H1 (cell line): Measurements from ENCODE around the gene SLCO2A1. TPM values are rescaled to one million over a fixed set of nuclear protein-coding genes. Genes with fewer than 3 reads are reported as not detected.
A peak's percentile ranks its signal among the peaks of the same experiment; 100 is the strongest.

Experiments
- CTCF ChIA-PET: fragments of 300-600 bp; sonication (Branson Sonifier 250); formaldehyde crosslinking; loops from one replicate; lab custom pipeline; 2021; ENCODE audit not compliant: partially characterized antibody; lab: Charles Lee
- POLR2A ChIA-PET: fragments of 300-600 bp; sonication (Branson Sonifier 250); formaldehyde crosslinking; loops from one replicate; lab custom pipeline; 2021; ENCODE audit warnings: inconsistent platforms; ENCODE audit not compliant: partially characterized antibody; lab: Charles Lee
- DNase-seq, 2 experiments: peaks; one replicate each; pipeline versions ENCODE4 v3.0.0 to v3.0.0-alpha.2; 2010 to 2022; ENCODE audit warnings: low spot score in 2 of 2, low read depth in 1 of 2, mixed read lengths in 1 of 2
- FAIRE-seq: peaks from 2 replicates; lab custom pipeline; 2011; peaks lifted over from hg19 to GRCh38; lab: Jason Lieb, UNC
- H2AFZ ChIP-seq: 2 replicates; pipeline ENCODE4 v1.8.1; 2012; ENCODE audit warnings: low read length, inconsistent platforms
- H2AK5ac ChIP-seq: 2 replicates; pipeline ENCODE4 v1.6.1; 2013; ENCODE audit warnings: low read depth, low read length
- H2BK120ac ChIP-seq: replicated peaks from 2 replicates; pipeline ENCODE3; 2013; ENCODE audit warnings: low read depth, low read length, inconsistent platforms
- H2BK12ac ChIP-seq: 2 replicates; pipeline ENCODE4 v1.6.1; 2013; ENCODE audit warnings: low read depth, low read length
- H2BK15ac ChIP-seq: 2 replicates; pipeline ENCODE4 v1.6.1; 2013; ENCODE audit warnings: low read length
- H2BK20ac ChIP-seq: 2 replicates; pipeline ENCODE4 v1.6.1; 2013; ENCODE audit warnings: low read length
- H2BK5ac ChIP-seq: 2 replicates; pipeline ENCODE4 v1.6.1; 2013; ENCODE audit warnings: low read depth, low read length
- H3K14ac ChIP-seq: 2 replicates; pipeline ENCODE4 v1.6.1; 2013; ENCODE audit warnings: inconsistent platforms; ENCODE audit not compliant: insufficient read length
- H3K18ac ChIP-seq: 2 replicates; pipeline ENCODE4 v1.6.1; 2013; ENCODE audit warnings: low read length; ENCODE audit errors: extremely low read depth
- H3K23ac ChIP-seq: 2 replicates; pipeline ENCODE4 v1.6.1; 2013; ENCODE audit warnings: inconsistent platforms; ENCODE audit not compliant: insufficient read length
- H3K23me2 ChIP-seq: 2 replicates; pipeline ENCODE4 v1.6.1; 2013; ENCODE audit warnings: low read depth, low read length
- H3K27ac ChIP-seq: 2 replicates; pipeline ENCODE4 v1.6.1; 2011; ENCODE audit warnings: low read depth, low read length, inconsistent platforms
- H3K27me3 ChIP-seq, 4 experiments: replicated peaks in 1 of 4; 1 replicate in 1 of 4; 2 replicates in 3 of 4; pipeline versions ENCODE4 v1.6.1 to v1.8.1; 2011 to 2013; ENCODE audit warnings: low read length in 3 of 4, mild to moderate bottlenecking in 3 of 4, inconsistent platforms in 2 of 4, mixed read lengths in 2 of 4, moderate library complexity in 1 of 4; ENCODE audit not compliant: control insufficient read depth in 3 of 4, insufficient read depth in 3 of 4; ENCODE audit errors: extremely low read depth in 1 of 4
- H3K36me3 ChIP-seq, 4 experiments: 2 replicates each; pipeline versions ENCODE4 v1.6.1 to v1.8.1; 2011 to 2013; ENCODE audit warnings: mild to moderate bottlenecking in 4 of 4, low read length in 3 of 4, moderate library complexity in 2 of 4, control low read depth in 1 of 4, inconsistent platforms in 1 of 4; ENCODE audit not compliant: insufficient read depth in 4 of 4, control insufficient read depth in 2 of 4
- H3K4ac ChIP-seq: replicated peaks from 2 replicates; pipeline ENCODE3; 2013; ENCODE audit warnings: low read length, low read depth, mixed read lengths, inconsistent platforms; ENCODE audit not compliant: insufficient read length
- H3K4me1 ChIP-seq, 4 experiments: replicated peaks in 1 of 4; 1 replicate in 1 of 4; 2 replicates in 3 of 4; pipeline versions ENCODE4 v1.6.1 to v1.8.1; 2011 to 2013; ENCODE audit warnings: low read length in 3 of 4, inconsistent platforms in 2 of 4, mixed read lengths in 1 of 4; ENCODE audit not compliant: insufficient read depth in 4 of 4, control insufficient read depth in 3 of 4
- H3K4me2 ChIP-seq, 2 experiments: 2 replicates each; pipeline versions ENCODE4 v1.6.1 to v1.8.1; 2011 to 2013; ENCODE audit warnings: low read depth in 2 of 2, low read length in 2 of 2, control low read depth in 1 of 2, inconsistent platforms in 1 of 2, mild to moderate bottlenecking in 1 of 2; ENCODE audit not compliant: insufficient read depth in 1 of 2
- H3K4me3 ChIP-seq, 4 experiments: fragments of 200-600, 300-600 bp in 1 of 4; sonication (generic), shearing (Covaris generic), sonication (Bioruptor Twin) in 1 of 4; 2 replicates each; pipeline versions ENCODE4 v1.5.1 to v1.8.1; 2011 to 2016; ENCODE audit warnings: low read length in 4 of 4, low read depth in 3 of 4, control low read depth in 2 of 4, inconsistent platforms in 2 of 4, mild to moderate bottlenecking in 2 of 4, mixed read lengths in 1 of 4, moderate library complexity in 1 of 4; ENCODE audit not compliant: insufficient read depth in 2 of 4; ENCODE audit errors: extremely low read depth in 1 of 4
- H3K56ac ChIP-seq: replicated peaks from 2 replicates; pipeline ENCODE3; 2013; ENCODE audit warnings: low read depth, mild to moderate bottlenecking, mixed read lengths, low read length, inconsistent platforms; ENCODE audit not compliant: insufficient read length
- H3K79me1 ChIP-seq: 2 replicates; pipeline ENCODE4 v1.6.1; 2013; ENCODE audit warnings: low read depth, low read length, control low read depth
- H3K79me2 ChIP-seq, 2 experiments: 2 replicates each; pipeline versions ENCODE4 v1.6.1 to v1.8.1; 2012 to 2013; ENCODE audit warnings: low read length in 2 of 2, mild to moderate bottlenecking in 2 of 2, inconsistent platforms in 1 of 2; ENCODE audit not compliant: insufficient read depth in 2 of 2, control insufficient read depth in 1 of 2
- H3K9ac ChIP-seq, 4 experiments: replicated peaks in 1 of 4; 1 replicate in 1 of 4; 2 replicates in 3 of 4; pipeline versions ENCODE4 v1.6.1 to v1.8.1; 2011 to 2013; ENCODE audit warnings: low read depth in 3 of 4, low read length in 3 of 4, control low read depth in 2 of 4, mild to moderate bottlenecking in 2 of 4, moderate library complexity in 2 of 4, inconsistent platforms in 1 of 4; ENCODE audit errors: extremely low read depth in 1 of 4
- H3K9me3 ChIP-seq, 2 experiments: 2 replicates each; pipeline versions ENCODE4 v1.6.1 to v1.8.1; 2012 to 2013; ENCODE audit warnings: mild to moderate bottlenecking in 2 of 2, moderate library complexity in 2 of 2, control low read depth in 1 of 2, inconsistent platforms in 1 of 2, low read depth in 1 of 2, low read length in 1 of 2, mixed read lengths in 1 of 2; ENCODE audit not compliant: insufficient read depth in 2 of 2
- H4K20me1 ChIP-seq, 2 experiments: replicated peaks in 1 of 2; 2 replicates each; pipeline versions ENCODE3 to v1.8.1; 2011 to 2013; ENCODE audit warnings: inconsistent platforms in 2 of 2, low read length in 2 of 2, mild to moderate bottlenecking in 1 of 2; ENCODE audit not compliant: insufficient read depth in 2 of 2, control insufficient read depth in 1 of 2
- H4K5ac ChIP-seq: 2 replicates; pipeline ENCODE4 v1.6.1; 2013; ENCODE audit warnings: low read length, low read depth, mixed read lengths, inconsistent platforms; ENCODE audit not compliant: insufficient read length
- H4K8ac ChIP-seq: 2 replicates; pipeline ENCODE4 v1.8.0; 2013; ENCODE audit warnings: mild to moderate bottlenecking, moderate library complexity, low read length, inconsistent platforms; ENCODE audit not compliant: insufficient read depth; ENCODE audit errors: extremely low read depth
- H4K91ac ChIP-seq: replicated peaks from 2 replicates; pipeline ENCODE3; 2013; ENCODE audit warnings: low read length, mixed read lengths, inconsistent platforms; ENCODE audit not compliant: insufficient read length
- KDM5A ChIP-seq: fragments of 200-600 bp; IDR thresholded peaks from 2 replicates; pipeline ENCODE4 v1.7.1; 2012; ENCODE audit warnings: mild to moderate bottlenecking, low read length, inconsistent platforms, mixed read lengths
- SRF ChIP-seq: IDR thresholded peaks from 2 replicates; pipeline ENCODE4 v1.6.1; 2011; ENCODE audit warnings: mild to moderate bottlenecking, low read depth, low read length, moderate library complexity
- USF2 ChIP-seq: IDR thresholded peaks from 2 replicates; pipeline ENCODE4 v1.6.1; 2011; ENCODE audit warnings: low read length, improper control_type of control experiment
- WGBS, 2 experiments: shearing (Covaris generic) in 1 of 2; methylation state at CpG; one replicate each; pipeline versions ENCODE4 v1.1.6 to v1.1.7; 2013 to 2015; ENCODE audit warnings: low lambda C conversion rate in 2 of 2, mixed read lengths in 2 of 2, inconsistent platforms in 1 of 2, low coverage in 1 of 2, missing lambda C conversion rate in 1 of 2; ENCODE audit not compliant: insufficient replicate concordance in 2 of 2, insufficient coverage in 1 of 2, insufficient read length in 1 of 2; ENCODE audit errors: extremely low coverage in 1 of 2, missing lambda C conversion rate in 1 of 2; 5-methylcytosine and 5-hydroxymethylcytosine counted together
- polyA plus RNA-seq, 7 experiments: library from polyadenylated mRNA; depleted of rRNA in 3 of 7; stranded (reverse) in 5 of 7; unstranded in 2 of 7; fragments of >200 nt in 5 of 7; fragments of 200-250 nt in 2 of 7; gene quantifications; 1 replicate in 5 of 7; 2 replicates in 1 of 7; 4 replicates in 1 of 7; pipeline versions ENCODE4 v1.2.1 to v1.2.3, GENCODE V29; 2011 to 2013; ENCODE audit warnings: missing spikeins in 2 of 7, mixed read lengths in 2 of 7
- total RNA-seq: library from RNA; stranded (reverse); fragmentation: NEBNext Ultra II Directional; extraction: Animal tissue kit (Norgen Biotek cat#: 25700); gene quantifications from 2 replicates; pipeline ENCODE4 v1.2.1, GENCODE V29; 2021

Gene SLCO2A1
- total and polyA plus RNA-seq, 2 of the 8 experiments (the other 6 are each of a cell fraction or from before 2014, with no cell fraction given), result 1.1 to 2.3 TPM

GRCh38 chr3:134018850-134019249, 10.9 kb downstream of the SLCO2A1 start:
- H2AFZ ChIP-seq, result no peak overlapping the region
- TF ChIP-seq USF2 (no peak), KDM5A (no peak), SRF (no peak)
- TF ChIP-seq, all 59 proteins: peak for 0
- CTCF ChIA-PET, result interaction anchor here (0.6 to 1.7 kb wide), 3 partner anchors 54 to 643 kb away, joined by 3 to 6 read pairs (median 6); no protein-coding TSS in a partner anchor

More at GRCh38 chr3:134018850-134019249, 10.9 kb downstream of the SLCO2A1 start:
- DNase-seq, result peak in 1 of 2 experiments; percentile 19
- FAIRE-seq, result no peak
- H3K18ac ChIP-seq, result no peak overlapping the region
- no peaks in the 10 kb centered on the region for H4K20me1 ChIP-seq
- H3K27me3 ChIP-seq, result no peaks in the 10 kb centered on the region
- H3K23ac ChIP-seq, result no peak overlapping the region
- no peak overlapping the region for H3K4me2 ChIP-seq
- H3K56ac ChIP-seq, result no peak overlapping the region
- no peaks in the 10 kb centered on the region for H3K23me2 ChIP-seq
- H4K5ac ChIP-seq, result no peak overlapping the region
- H3K9me3 ChIP-seq, result no peaks in the 10 kb centered on the region
- H2BK5ac ChIP-seq, result no peak overlapping the region
- H3K36me3 ChIP-seq, result no peaks in the 10 kb centered on the region
- H3K14ac ChIP-seq, result no peak overlapping the region
- no peaks in the 10 kb centered on the region; the same call in 1 of the 2 replicates for H3K79me1 ChIP-seq
- no peak overlapping the region for H3K4ac ChIP-seq
- no peak overlapping the region for H3K27ac ChIP-seq
- H2AK5ac ChIP-seq, result no peak overlapping the region
- POLR2A ChIA-PET, result interaction anchor here (0.6 to 0.9 kb wide), 2 partner anchors 9 to 20 kb away, joined by 3 to 4 read pairs; no protein-coding TSS in a partner anchor
- no peak overlapping the region for H3K9ac ChIP-seq
- no peaks in the 10 kb centered on the region for H3K4me1 ChIP-seq
- WGBS, 2 experiments, result 79% methylated on average over 1 of the region's 1 CpG; no CpG with 5 or more reads in 1 of the 2 experiments
- no peak overlapping the region for H4K91ac ChIP-seq
- no peaks in the 10 kb centered on the region for H3K79me2 ChIP-seq
- H3K4me3 ChIP-seq, result no peak overlapping the region
- H2BK12ac ChIP-seq, result no peak overlapping the region
- no peak overlapping the region for H2BK120ac ChIP-seq
- no peak overlapping the region for H2BK20ac ChIP-seq
- no peak overlapping the region for H2BK15ac ChIP-seq
- H4K8ac ChIP-seq, result no peak overlapping the region
